AG04450 (cell line): ENCODE data around the gene FARS2. TPM values are rescaled to one million over a fixed set of nuclear protein-coding genes. Genes with fewer than 3 reads are reported as not detected.

Source experiments
- CTCF ChIA-PET: fragments of 300-600, 350-600 bp; formaldehyde crosslinking; extraction: SDS; loops from one replicate; lab custom pipeline; 2022; ENCODE audit warnings: antibody characterized with exemption, inconsistent platforms; lab: Charles Lee
- POLR2A ChIA-PET: fragments of 350-600 bp; formaldehyde crosslinking; extraction: SDS; loops from one replicate; lab custom pipeline; 2021; ENCODE audit warnings: antibody characterized with exemption, inconsistent platforms; lab: Yijun Ruan, JAX
- DNase-seq: peaks from one replicate; pipeline ENCODE4 v3.0.0-alpha.2; 2011; ENCODE audit warnings: low read depth, low spot score
- H3K27ac ChIP-seq: one replicate; pipeline ENCODE4 v1.5.1; 2012; ENCODE audit warnings: low read depth, low read length, control low read depth
- H3K27me3 ChIP-seq: one replicate; pipeline ENCODE4 v1.6.0; 2012; ENCODE audit warnings: low read length; ENCODE audit not compliant: control insufficient read depth, insufficient read depth
- H3K4me3 ChIP-seq: 2 replicates; pipeline ENCODE4 v1.5.1; 2011; ENCODE audit warnings: mild to moderate bottlenecking, low read depth, low read length, control low read depth
- H3K9me3 ChIP-seq: 2 replicates; pipeline ENCODE4 v1.5.1; 2012; ENCODE audit warnings: low read length; ENCODE audit not compliant: control insufficient read depth, insufficient read depth
- CTCF ChIP-seq: IDR thresholded peaks from 2 replicates; pipeline ENCODE4 v1.5.1; 2011; ENCODE audit warnings: low read depth, low read length, control low read depth, inconsistent platforms
- polyA plus RNA-seq: library from polyadenylated mRNA; depleted of rRNA; stranded (reverse); fragments of >200 nt; gene quantifications from 2 replicates; pipeline ENCODE4 v1.2.3, GENCODE V29; 2011

FARS2 gene
- polyA plus RNA-seq, 1 experiment = 14.0 TPM

GRCh38 chr6:5433324-5433723, 172.0 kb downstream of the FARS2 start:
- CTCF ChIA-PET = interaction anchor here (3.8 kb wide), 1 partner anchor 11 kb away, joined by 13 read pairs; no protein-coding TSS in a partner anchor
- no peaks in the 10 kb centered on the region for H3K9me3 ChIP-seq
- no peak overlapping the region for H3K27ac ChIP-seq
- no peak for DNase-seq
- no peaks in the 10 kb centered on the region for H3K27me3 ChIP-seq
- H3K4me3 ChIP-seq = no peak overlapping the region
- no peak for TF ChIP-seq CTCF
- POLR2A ChIA-PET = no interaction called here

- DNase-seq = no peak
- H3K4me3 ChIP-seq = no peak overlapping the region
- H3K27me3 ChIP-seq = no peaks in the 10 kb centered on the region
- TF ChIP-seq CTCF = no peak
- H3K27ac ChIP-seq = no peak overlapping the region
- CTCF ChIA-PET = interaction anchor here (1.0 to 3.8 kb wide), 2 partner anchors 13 to 1111 kb away, joined by 3 to 13 read pairs; no protein-coding TSS in a partner anchor
- H3K9me3 ChIP-seq = no peaks in the 10 kb centered on the region
- POLR2A ChIA-PET = no interaction called here
Measured at GRCh38 chr6:5435449-5435848, 174.1 kb downstream of the FARS2 start.

GRCh38 chr6:5438922-5439584, 177.7 kb downstream of the FARS2 start:
- DNase-seq = no peak
- ChIA-PET CTCF (interaction anchor here (0.6 kb wide), 1 partner anchor 436 kb away, joined by 8 read pairs; no protein-coding TSS in a partner anchor), POLR2A (no interaction called here)
- H3K4me3 ChIP-seq = no peak overlapping the region
- no peak for TF ChIP-seq CTCF
- no peak overlapping the region for H3K27ac ChIP-seq
- no peaks in the 10 kb centered on the region for H3K9me3 ChIP-seq
- no peaks in the 10 kb centered on the region for H3K27me3 ChIP-seq

GRCh38 chr6:5439749-5440148, 178.4 kb downstream of the FARS2 start:
- no peak for TF ChIP-seq CTCF
- Histone ChIP-seq H3K4me3 (no peak overlapping the region), H3K27ac (no peak overlapping the region), H3K9me3 (no peaks in the 10 kb centered on the region), H3K27me3 (no peaks in the 10 kb centered on the region)
- POLR2A ChIA-PET = no interaction called here
- CTCF ChIA-PET = no interaction called here
- DNase-seq = no peak

- CTCF ChIA-PET = interaction anchor here (1.4 kb wide), 1 partner anchor 29 kb away, joined by 7 read pairs; no protein-coding TSS in a partner anchor
- no peak for DNase-seq
- no peak overlapping the region for H3K27ac ChIP-seq
- no peak overlapping the region for H3K4me3 ChIP-seq
- no peaks in the 10 kb centered on the region for H3K9me3 ChIP-seq
- POLR2A ChIA-PET = no interaction called here
- no peaks in the 10 kb centered on the region for H3K27me3 ChIP-seq
- TF ChIP-seq CTCF = no peak
Measured at GRCh38 chr6:5442319-5442718, 181.0 kb downstream of the FARS2 start.
